ENCODE data around the gene GLT6D1.

GLT6D1 gene

DNA sequence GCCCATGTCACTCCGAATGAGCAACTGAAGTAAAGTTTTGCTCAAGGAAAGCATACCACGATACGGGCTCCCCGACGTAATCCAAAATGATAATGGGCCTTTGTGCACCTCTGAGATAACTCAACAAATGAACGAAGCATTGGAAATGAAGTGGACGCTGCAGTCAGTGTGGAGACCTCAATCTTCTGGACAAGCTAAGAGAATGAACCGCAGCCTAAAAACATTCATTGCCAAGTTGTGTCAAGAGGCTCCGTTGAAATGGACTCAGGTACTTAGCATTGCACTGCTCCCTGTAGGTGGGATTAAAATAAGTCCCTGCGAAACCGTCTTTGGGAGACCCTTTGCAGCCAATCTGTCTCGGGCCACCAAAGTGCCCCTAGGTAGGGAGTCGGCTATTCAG, 19.9 kb upstream of the GLT6D1 start:
- Histone ChIP-seq H3K27me3 (ENCODE audit: control insufficient read depth, low read length) (no peaks in the 10 kb centered on the region), H3F3A (ENCODE audit: control insufficient read depth, insufficient read depth) (no peaks in the 10 kb centered on the region), H3K4me2 (ENCODE audit: low read length) (no peak overlapping the region), H3K9me3 (ENCODE audit: control insufficient read depth, insufficient read depth, low read length) (no peaks in the 10 kb centered on the region), H3K4me3 (ENCODE audit: low read length) (no peak overlapping the region), H3K79me2 (ENCODE audit: control insufficient read depth, low read length) (no peaks in the 10 kb centered on the region), H3K36me3 (ENCODE audit: control insufficient read depth, low read length) (no peaks in the 10 kb centered on the region), H3K4me1 (ENCODE audit: control insufficient read depth, low read length) (no peaks in the 10 kb centered on the region), H3K9me2 (replicated peaks; ENCODE audit: control insufficient read depth, low read length) (no peaks in the 10 kb centered on the region), H3K27ac (ENCODE audit: low read depth, low read length) (no peak overlapping the region), H4K20me1 (ENCODE audit: control insufficient read depth, insufficient read depth, low read depth, low read length) (no peaks in the 10 kb centered on the region)
- no peak for TF ChIP-seq EZH2phosphoT487 (IDR thresholded peaks at IDR 0.05; ENCODE audit: borderline replicate concordance, low read length)
- TF ChIP-seq, protein P1, sequence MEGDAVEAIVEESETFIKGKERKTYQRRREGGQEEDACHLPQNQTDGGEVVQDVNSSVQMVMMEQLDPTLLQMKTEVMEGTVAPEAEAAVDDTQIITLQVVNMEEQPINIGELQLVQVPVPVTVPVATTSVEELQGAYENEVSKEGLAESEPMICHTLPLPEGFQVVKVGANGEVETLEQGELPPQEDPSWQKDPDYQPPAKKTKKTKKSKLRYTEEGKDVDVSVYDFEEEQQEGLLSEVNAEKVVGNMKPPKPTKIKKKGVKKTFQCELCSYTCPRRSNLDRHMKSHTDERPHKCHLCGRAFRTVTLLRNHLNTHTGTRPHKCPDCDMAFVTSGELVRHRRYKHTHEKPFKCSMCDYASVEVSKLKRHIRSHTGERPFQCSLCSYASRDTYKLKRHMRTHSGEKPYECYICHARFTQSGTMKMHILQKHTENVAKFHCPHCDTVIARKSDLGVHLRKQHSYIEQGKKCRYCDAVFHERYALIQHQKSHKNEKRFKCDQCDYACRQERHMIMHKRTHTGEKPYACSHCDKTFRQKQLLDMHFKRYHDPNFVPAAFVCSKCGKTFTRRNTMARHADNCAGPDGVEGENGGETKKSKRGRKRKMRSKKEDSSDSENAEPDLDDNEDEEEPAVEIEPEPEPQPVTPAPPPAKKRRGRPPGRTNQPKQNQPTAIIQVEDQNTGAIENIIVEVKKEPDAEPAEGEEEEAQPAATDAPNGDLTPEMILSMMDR (IDR thresholded peaks at IDR 0.05; ENCODE audit: low read depth, low read length, poor library complexity, severe bottlenecking), result no peak

DNA sequence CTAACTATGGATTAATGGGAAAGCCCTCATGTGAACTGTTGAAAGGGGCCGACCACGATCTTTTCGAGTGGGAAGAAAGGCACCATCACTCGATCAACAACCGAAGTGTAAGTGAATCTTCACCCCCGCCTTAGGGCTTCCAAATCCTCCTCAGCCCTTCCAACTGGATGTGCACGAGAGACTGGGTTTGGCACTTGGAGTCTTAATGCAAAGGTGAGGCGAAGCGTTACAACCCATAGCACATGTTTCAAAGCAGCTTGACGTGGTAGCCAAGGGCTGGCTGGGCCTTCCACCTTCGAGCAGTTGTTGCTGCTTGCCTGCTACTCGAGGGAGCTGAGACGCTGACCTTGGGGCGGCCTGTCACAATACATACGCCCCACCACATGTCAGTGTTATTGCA, 18.1 kb upstream of the GLT6D1 start:
- Histone ChIP-seq H3F3A (ENCODE audit: control insufficient read depth, insufficient read depth) (no peaks in the 10 kb centered on the region), H4K20me1 (ENCODE audit: control insufficient read depth, insufficient read depth, low read depth, low read length) (no peaks in the 10 kb centered on the region), H3K9me3 (ENCODE audit: control insufficient read depth, insufficient read depth, low read length) (no peaks in the 10 kb centered on the region), H3K27ac (ENCODE audit: low read depth, low read length) (no peak overlapping the region), H3K9me2 (replicated peaks; ENCODE audit: control insufficient read depth, low read length) (no peaks in the 10 kb centered on the region), H3K27me3 (ENCODE audit: control insufficient read depth, low read length) (no peaks in the 10 kb centered on the region), H3K36me3 (ENCODE audit: control insufficient read depth, low read length) (no peaks in the 10 kb centered on the region), H3K79me2 (ENCODE audit: control insufficient read depth, low read length) (no peaks in the 10 kb centered on the region), H3K4me1 (ENCODE audit: control insufficient read depth, low read length) (no peaks in the 10 kb centered on the region), H3K4me2 (ENCODE audit: low read length) (no peak overlapping the region), H3K4me3 (ENCODE audit: low read length) (no peak overlapping the region)
- TF ChIP-seq, protein P1 (IDR thresholded peaks at IDR 0.05; ENCODE audit: low read depth, low read length, poor library complexity, severe bottlenecking), result no peak
- no peak for TF ChIP-seq EZH2phosphoT487 (IDR thresholded peaks at IDR 0.05; ENCODE audit: borderline replicate concordance, low read length)

DNA sequence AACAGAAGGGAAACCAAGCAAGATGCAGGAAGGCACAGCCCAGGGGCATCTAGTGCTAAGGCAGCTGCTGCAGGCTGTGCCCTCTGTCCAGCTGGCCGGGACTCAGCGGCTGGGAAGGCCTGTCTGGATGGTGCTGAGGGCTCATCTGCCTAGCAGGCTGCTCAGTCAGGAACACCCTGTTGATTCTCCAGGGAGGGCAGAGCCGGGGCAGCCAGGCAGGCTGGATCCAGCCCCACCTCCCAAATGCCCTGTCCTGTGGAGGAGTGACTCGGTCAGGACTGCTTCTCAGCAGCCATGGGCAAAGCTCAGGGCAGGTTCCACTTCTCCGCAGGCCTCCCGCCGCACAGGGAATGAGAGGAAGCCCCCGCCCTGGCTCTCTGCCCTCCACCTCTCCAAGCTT, 16.0 kb upstream of the GLT6D1 start:
- H3F3A ChIP-seq (ENCODE audit: control insufficient read depth, insufficient read depth), result no peaks in the 10 kb centered on the region
- no peaks in the 10 kb centered on the region for H3K4me1 ChIP-seq (ENCODE audit: control insufficient read depth, low read length)
- H3K9me3 ChIP-seq (ENCODE audit: control insufficient read depth, insufficient read depth, low read length), result peaks cover 3% of the 10 kb centered on the region; the same call in 1 of the 2 replicates
- TF ChIP-seq, protein P1 (IDR thresholded peaks at IDR 0.05; ENCODE audit: low read depth, low read length, poor library complexity, severe bottlenecking), result no peak
- TF ChIP-seq EZH2phosphoT487 (IDR thresholded peaks at IDR 0.05; ENCODE audit: borderline replicate concordance, low read length), result no peak
- H3K4me2 ChIP-seq (ENCODE audit: low read length), result no peak overlapping the region
- no peaks in the 10 kb centered on the region for H3K36me3 ChIP-seq (ENCODE audit: control insufficient read depth, low read length)
- no peak overlapping the region for H3K4me3 ChIP-seq (ENCODE audit: low read length)
- H3K9me2 ChIP-seq (replicated peaks; ENCODE audit: control insufficient read depth, low read length), result no peaks in the 10 kb centered on the region
- no peaks in the 10 kb centered on the region for H4K20me1 ChIP-seq (ENCODE audit: control insufficient read depth, insufficient read depth, low read depth, low read length)
- no peak overlapping the region for H3K27ac ChIP-seq (ENCODE audit: low read depth, low read length)
- H3K27me3 ChIP-seq (ENCODE audit: control insufficient read depth, low read length), result no peaks in the 10 kb centered on the region
- H3K79me2 ChIP-seq (ENCODE audit: control insufficient read depth, low read length), result no peaks in the 10 kb centered on the region

DNA sequence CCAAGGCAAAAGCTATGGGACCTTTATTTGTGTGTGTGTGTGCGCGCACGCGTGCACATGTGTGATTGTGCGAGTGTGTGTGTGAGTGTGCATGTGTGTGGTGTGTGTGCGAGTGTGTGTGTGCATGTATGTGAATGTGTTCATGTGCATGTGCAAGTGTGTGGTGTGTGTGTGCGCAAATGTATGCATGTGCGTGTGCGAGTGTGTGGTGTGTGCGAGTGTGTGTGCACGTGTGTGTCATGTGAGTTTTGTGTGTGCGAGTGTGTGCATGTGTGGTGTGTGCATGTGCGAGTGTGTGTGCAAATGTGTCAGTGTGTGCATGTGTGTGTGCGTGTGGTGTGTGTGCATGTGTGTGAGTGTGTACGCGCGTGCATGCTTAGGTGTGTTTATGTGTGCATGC, 11.1 kb upstream of the GLT6D1 start:
- Histone ChIP-seq H3K9me2 (replicated peaks; ENCODE audit: control insufficient read depth, low read length) (no peaks in the 10 kb centered on the region), H3K27me3 (ENCODE audit: control insufficient read depth, low read length) (no peaks in the 10 kb centered on the region), H4K20me1 (ENCODE audit: control insufficient read depth, insufficient read depth, low read depth, low read length) (no peaks in the 10 kb centered on the region), H3K36me3 (ENCODE audit: control insufficient read depth, low read length) (no peaks in the 10 kb centered on the region), H3K4me3 (ENCODE audit: low read length) (no peak overlapping the region), H3K4me2 (ENCODE audit: low read length) (no peak overlapping the region), H3K79me2 (ENCODE audit: control insufficient read depth, low read length) (no peaks in the 10 kb centered on the region), H3K4me1 (ENCODE audit: control insufficient read depth, low read length) (no peaks in the 10 kb centered on the region), H3K27ac (ENCODE audit: low read depth, low read length) (no peak overlapping the region), H3F3A (ENCODE audit: control insufficient read depth, insufficient read depth) (no peaks in the 10 kb centered on the region), H3K9me3 (ENCODE audit: control insufficient read depth, insufficient read depth, low read length) (peaks cover 27% of the 10 kb centered on the region)
- no peak for TF ChIP-seq EZH2phosphoT487 (IDR thresholded peaks at IDR 0.05; ENCODE audit: borderline replicate concordance, low read length)
- TF ChIP-seq, protein P1 (IDR thresholded peaks at IDR 0.05; ENCODE audit: low read depth, low read length, poor library complexity, severe bottlenecking), result no peak

Measured in DOHH2 (cell line).